Measurements from ENCODE around the gene TPPP3.

DNA sequence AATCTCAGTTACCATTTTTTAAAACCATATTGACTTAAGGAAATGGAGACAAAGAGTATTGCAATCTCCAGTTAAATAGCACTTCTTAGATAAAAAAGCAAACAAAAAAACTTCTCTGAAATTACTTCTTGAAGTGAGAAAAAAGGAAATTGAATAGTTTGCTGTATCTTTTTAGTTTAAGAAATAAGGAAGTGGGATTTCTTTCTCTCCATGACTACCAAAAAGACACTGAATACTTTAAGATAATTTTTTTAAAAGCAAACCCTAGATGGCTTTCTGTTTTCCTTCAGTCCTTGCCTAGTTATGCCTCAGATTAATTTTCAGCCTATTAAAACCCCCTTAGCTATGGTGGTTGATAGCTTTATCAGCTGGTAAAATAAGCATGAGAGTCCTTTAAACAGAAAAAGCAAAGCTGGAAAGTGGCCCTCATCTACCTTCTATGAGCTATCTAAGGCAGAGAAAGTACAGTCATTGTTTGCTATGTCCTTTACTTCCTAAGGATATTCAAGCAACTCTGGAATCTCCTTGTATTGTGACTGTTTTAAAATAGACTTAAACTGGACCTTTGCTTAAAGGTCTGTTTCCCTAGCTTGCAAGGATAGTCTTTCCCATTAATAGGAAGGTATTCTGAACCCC, 28.6 kb downstream of the TPPP3 start:
- TF ChIP-seq, protein P1, sequence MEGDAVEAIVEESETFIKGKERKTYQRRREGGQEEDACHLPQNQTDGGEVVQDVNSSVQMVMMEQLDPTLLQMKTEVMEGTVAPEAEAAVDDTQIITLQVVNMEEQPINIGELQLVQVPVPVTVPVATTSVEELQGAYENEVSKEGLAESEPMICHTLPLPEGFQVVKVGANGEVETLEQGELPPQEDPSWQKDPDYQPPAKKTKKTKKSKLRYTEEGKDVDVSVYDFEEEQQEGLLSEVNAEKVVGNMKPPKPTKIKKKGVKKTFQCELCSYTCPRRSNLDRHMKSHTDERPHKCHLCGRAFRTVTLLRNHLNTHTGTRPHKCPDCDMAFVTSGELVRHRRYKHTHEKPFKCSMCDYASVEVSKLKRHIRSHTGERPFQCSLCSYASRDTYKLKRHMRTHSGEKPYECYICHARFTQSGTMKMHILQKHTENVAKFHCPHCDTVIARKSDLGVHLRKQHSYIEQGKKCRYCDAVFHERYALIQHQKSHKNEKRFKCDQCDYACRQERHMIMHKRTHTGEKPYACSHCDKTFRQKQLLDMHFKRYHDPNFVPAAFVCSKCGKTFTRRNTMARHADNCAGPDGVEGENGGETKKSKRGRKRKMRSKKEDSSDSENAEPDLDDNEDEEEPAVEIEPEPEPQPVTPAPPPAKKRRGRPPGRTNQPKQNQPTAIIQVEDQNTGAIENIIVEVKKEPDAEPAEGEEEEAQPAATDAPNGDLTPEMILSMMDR (IDR thresholded peaks at IDR 0.05; ENCODE audit: low read length), result no peak
- no peak for TF ChIP-seq EZH2 (optimal IDR thresholded peaks at IDR 0.05; ENCODE audit: low read depth, low read length)
- TF ChIP-seq EZH2phosphoT487 (IDR thresholded peaks at IDR 0.05; ENCODE audit: low read length), result no peak

Measured in MM.1S (cell line).